ENCODE measurements around the gene SORBS2.

- TF ChIP-seq CTCF (conservative IDR thresholded peaks at IDR 0.05; ENCODE audit: low read length) = no peak
- TF ChIP-seq EZH2phosphoT487 (IDR thresholded peaks at IDR 0.05; ENCODE audit: borderline replicate concordance) = no peak
These were observed 6.7 kb downstream of the SORBS2 start for GRCh38 chr4:185805262-185805802.

All from Loucy (cell line).